Activated CD8-positive, alpha-beta memory T cell treated with anti-CD3 and anti-CD28 coated beads for 48 hours (primary cell): ENCODE measurements around the gene MCC.

ENCODE experiments used
- DNase-seq, 3 experiments: peaks; one replicate each; pipeline ENCODE4 v3.0.0-alpha.2; 2020; ENCODE audit warnings: low read depth in 2 of 3, low spot score in 2 of 3

The MCC gene

DNA sequence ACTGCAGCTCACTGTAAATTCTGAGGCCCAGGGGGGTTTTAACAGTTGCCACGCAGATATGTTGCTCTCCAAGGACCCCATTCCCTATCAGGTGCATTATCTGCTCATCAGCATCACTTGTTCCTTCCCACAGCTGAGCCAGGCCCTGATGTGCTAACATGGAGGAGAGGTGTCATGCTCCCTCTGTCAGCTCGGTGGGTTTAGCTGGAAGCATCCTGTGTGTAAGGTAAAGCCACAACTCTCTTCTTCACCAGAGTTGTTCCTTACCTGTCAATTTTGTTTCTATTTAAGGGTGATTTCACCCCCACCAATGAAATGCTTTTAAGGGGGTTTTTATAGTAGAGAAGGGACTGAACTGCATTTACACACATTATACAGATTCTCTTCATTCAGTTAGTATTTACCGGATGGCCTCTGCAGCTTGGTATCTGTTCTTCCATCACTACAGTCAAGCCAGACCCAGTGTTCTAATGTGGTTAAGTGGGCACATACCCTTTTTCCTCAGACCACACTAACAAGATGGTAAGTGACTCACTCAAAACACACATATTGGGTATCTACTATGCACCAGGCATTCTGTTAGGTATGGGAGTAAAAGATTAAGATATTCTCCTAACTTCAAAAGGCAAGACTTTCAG lies 306.3 kb downstream of the MCC start:
- no peak for DNase-seq

- no peak for DNase-seq
These were observed 306.8 kb downstream of the MCC start for GRCh38 chr5:113181409-113181808.

DNA sequence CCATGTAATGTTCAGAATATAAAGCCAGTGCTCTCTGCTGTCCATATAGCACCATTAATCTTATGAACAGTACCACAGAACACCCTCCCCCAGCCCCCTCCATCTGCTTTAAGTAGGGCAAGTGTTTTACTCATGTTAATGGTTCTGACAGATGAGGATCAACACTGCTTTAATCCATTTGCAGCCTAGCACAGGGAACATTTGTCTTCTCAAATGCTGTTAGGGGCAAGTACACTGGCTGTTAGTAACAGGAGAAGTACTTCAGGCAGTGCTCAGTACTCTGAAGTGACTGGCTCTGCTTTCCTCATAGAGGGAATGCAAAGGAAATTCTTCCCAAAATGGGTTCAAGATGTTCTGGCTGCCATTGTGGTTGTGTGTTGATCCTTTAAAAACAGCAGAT lies 309.1 kb downstream of the MCC start:
- no peak for DNase-seq

DNA sequence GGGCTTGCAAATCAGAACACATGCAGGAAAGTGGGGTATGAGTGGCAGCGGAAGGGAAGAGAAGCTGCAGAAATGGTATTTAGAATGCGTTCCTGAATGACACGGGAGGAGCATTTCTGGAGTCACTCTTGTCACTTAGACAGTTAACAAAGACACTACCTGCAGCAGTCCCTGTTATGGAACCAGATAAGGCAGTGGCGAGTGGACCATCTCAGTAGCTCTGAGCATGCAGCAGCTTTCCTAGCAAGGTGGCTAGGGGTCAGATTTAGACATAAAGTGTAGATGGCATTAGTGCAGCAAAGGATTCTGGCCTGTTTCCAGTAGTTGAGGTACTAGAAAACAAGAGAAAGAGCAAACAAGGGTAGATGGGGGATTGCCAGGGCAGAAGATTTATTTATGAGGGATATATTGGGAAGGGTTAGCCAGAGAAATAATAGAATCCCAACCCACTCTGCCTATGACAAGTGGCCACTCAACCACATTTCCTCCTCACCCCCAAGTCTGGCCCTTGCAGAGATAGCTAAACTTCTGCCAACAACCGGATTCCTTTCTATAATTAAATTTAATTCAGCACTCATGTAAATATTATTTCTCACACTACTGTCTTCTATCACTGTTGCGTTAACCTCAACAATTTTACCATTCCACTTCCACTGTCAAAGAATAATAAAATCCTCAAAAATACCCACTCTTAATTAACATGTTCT lies 310.0 kb downstream of the MCC start:
- DNase-seq = no peak

DNA sequence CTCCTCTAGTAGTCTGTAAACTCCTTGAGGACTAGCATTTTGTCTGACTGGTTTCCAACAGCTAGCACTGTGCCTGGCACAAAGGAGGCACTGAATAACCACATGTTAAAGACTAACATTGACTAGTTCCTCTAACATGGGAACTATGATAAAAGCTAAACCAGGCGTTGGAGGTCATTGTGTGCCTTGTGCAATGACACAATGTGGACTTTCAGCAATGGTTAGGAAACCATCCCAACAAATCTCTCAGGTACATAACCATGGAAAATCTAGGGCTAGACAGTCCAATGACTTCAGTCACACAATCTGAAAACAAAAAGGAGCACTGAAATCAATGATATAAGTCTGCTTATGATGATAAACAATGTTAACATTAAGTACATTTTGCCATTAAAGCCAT lies 311.0 kb downstream of the MCC start:
- no peak for DNase-seq

- DNase-seq = no peak
These were observed 311.5 kb downstream of the MCC start for GRCh38 chr5:113176734-113177133.

GRCh38 chr5:113176196-113176595 lies 312.1 kb downstream of the MCC start:
- DNase-seq = no peak

GRCh38 chr5:113172231-113172826 lies 315.9 kb downstream of the MCC start:
- no peak for DNase-seq

DNA sequence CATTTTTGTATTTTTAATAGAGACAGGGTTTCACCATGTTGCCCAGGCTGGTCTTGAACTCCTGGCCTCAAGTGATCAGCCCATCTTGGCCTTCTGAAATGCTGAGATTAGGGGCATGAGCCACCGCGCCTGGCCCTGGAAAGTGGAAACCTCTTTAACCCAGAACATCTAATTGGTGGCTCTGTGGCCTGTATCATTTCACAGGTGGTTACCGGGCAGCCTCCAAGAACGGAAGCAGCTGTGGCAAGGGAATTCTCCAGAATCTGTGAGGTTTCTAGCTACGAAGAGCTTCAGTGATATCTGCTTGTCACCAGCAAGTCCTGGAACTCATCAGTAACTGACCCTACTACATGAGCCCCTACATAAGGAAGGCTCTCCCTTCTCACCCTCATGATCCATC lies 316.7 kb downstream of the MCC start:
- no peak for DNase-seq

- no peak for DNase-seq
These were observed 317.5 kb downstream of the MCC start for GRCh38 chr5:113170707-113171106.

- DNase-seq = no peak
These were observed 318.5 kb downstream of the MCC start for GRCh38 chr5:113169720-113170119.

DNA sequence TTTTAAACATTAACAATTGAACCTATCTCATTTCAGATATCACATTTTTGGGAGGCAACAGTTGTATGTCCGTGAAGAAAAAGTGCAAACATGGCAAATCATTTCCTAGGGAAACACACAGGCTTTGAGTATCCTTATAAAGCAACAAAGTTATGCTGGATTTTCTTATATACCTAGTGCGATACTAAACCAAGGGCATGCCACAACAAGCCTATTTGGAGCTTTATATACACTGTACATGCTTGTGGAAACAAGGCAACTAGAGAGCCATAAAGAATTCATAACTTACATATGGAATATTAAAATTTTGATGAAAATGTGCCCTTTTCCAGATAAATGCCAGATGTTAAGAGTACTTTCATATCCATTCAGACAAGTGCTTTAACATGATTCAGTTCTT lies 320.3 kb downstream of the MCC start:
- no peak for DNase-seq

DNA sequence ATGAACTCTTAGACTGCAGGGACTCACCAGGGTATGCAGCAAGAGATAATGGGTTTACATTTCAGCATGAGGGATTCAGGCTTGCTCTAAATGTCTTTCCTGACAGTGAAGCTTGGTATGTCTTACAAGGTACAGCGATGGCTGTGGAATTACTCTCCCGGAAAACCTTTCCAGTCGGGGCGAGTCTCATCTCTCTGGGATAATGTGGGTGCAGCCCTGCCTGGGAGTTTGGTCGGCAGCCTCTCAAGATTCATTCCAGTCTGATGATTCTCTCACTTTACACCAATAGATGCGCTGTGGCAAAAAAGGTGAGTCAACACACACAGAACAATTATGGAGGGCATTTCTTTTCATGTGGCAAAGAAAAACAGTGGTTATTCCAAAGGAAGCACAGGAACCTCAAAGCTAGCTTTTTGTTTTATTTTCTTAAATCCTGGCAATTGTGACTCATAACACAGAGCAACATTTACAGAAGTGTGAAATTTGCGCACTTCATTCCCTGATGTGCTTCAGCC lies 321.3 kb downstream of the MCC start:
- no peak for DNase-seq

DNA sequence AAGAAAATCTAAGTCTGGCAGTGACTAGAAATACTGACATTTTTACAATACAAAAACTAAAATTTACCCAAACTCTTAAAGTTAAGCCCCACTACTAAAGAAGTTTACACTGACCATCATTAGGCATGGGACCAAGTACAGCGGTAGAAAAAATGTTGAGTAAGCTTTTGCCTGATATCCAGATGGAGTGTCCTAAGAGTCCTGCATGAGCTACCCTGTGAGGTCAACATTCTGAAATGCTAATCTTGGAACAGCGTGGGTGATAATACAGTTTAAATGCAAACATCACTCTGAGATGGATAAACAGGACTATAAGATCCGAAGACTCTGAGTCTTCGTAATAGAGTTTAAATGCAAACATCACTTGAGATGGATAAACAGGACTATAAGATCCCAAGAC lies 322.0 kb downstream of the MCC start:
- DNase-seq = no peak

DNA sequence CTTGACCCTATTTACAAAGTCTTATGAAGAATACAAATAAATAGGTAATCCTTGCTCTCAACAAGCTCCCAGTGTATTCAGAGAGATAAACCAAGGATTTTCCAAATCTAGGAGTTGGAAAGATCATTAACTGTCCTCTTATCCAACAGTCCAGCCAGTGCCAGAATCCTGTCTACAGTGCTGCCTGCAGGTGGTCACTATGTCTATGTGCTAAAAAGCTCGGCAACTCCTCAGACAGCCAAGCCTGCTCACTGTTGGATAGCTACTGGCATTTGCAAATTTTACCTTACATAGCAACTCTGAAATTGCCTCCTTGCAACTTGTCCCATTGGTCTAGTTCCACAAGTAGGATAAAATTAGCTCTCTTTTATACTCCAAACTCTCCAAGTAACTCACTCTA lies 324.2 kb downstream of the MCC start:
- no peak for DNase-seq

DNA sequence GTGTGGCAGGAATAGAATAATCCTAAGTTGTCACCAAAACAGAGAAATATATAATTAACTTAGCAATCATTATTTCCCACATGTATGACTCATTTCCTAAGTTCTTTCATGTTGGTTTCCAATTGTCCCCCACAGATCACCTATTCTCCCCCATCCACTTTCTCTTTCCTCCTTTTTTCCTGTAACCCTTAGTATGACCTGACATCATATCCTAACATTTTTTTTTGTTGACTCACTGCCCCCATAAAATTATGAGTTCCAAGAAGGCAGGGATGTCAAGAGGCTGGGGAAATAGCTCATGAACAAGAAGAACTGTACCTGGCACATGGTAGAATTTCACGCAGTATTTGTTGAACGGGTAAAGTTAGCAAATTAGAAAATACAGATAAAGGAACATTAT lies 324.9 kb downstream of the MCC start:
- DNase-seq = no peak

DNA sequence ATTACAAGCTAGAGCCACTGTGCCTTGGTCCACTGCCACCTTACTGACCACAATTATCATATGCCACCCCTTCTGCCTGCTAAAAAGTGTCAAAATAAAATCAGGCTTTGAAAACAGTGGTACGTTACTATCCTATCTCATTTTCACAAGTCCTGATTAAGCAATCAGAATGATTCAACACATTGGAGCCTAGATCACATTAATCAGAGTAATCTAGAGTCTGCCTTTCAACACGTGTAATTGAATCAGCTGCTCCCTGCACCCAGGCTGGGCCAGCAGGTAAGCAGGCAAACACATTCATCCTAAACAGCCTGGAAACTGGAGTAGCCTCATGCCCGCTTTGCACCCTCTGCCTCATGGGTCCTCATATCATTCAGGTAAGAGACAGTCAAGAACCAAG lies 325.5 kb downstream of the MCC start:
- no peak for DNase-seq

- DNase-seq = no peak
These were observed 326.0 kb downstream of the MCC start for GRCh38 chr5:113162208-113162607.

DNA sequence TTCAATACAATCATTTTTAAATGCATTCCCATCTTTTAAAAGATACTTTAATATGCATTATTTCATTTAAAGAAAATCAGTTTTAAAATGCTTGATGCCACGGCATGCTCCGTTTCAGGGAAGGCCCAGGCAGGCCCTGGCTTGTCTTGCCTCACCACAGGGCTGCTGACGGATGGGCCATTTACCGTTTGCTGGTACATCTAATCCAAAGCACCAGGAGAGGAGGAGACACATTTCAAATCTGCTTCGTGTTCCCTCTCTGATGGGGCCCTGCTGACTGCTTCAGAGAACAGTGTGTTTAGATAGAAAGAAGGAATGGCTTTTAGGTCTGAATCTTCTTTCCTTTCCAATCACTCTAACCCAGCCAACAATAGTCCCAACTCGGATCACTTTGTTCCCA lies 326.4 kb downstream of the MCC start:
- no peak for DNase-seq

DNA sequence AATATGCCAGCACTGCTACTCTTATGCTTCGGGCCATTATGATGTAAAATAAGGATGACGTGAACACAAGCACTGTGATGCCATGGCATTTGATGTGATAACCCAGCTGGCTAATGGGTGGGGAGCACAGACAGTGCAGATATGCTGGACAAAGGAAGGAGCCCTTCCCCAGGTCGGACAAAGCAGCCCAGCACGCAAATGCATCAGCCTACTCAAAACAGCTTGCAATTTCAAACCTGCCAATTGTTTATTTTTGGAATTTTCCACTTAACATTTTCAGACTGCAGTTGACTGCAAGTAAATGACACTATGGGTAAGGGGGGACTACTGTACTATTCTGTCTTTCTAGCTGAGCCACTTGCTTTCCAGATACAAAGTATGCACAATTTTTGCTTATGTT lies 330.4 kb downstream of the MCC start:
- no peak for DNase-seq

GRCh38 chr5:113156271-113156877 lies 331.9 kb downstream of the MCC start:
- no peak for DNase-seq

GRCh38 chr5:113153512-113154097 lies 334.6 kb downstream of the MCC start:
- DNase-seq = no peak
